C1 segment of cervical spinal cord (tissue), 14 donors: ENCODE results near the gene DUSP7.

Source experiments
- DNase-seq, 14 donors: peaks; one replicate each; lab custom pipeline; 2025; lab: John Stamatoyannopoulos, UW

The DUSP7 gene

GRCh38 chr3:52029053-52029452 is 27.3 kb downstream of the DUSP7 start:
- DNase-seq, result peak in 1 of 14 donors; percentile 56

GRCh38 chr3:52028572-52028971 is 27.8 kb downstream of the DUSP7 start:
- DNase-seq, result peak in 11 of 14 donors; percentile 28 to 93 (median 49)

GRCh38 chr3:52026041-52026440 is 30.3 kb downstream of the DUSP7 start:
- DNase-seq, result peak in 1 of 14 donors; percentile 52

GRCh38 chr3:52025453-52025852 is 30.9 kb downstream of the DUSP7 start:
- peak in 1 of 14 donors; percentile 46 for DNase-seq

- DNase-seq, result no peak
Measured at GRCh38 chr3:52024765-52025452, 31.5 kb downstream of the DUSP7 start.

- DNase-seq, result no peak
Measured at GRCh38 chr3:52023860-52024764, 32.3 kb downstream of the DUSP7 start.

GRCh38 chr3:52023101-52023770 is 33.1 kb downstream of the DUSP7 start:
- DNase-seq, result no peak

- no peak for DNase-seq
Measured at GRCh38 chr3:52022323-52023100, 33.9 kb downstream of the DUSP7 start.

GRCh38 chr3:52021489-52022268 is 34.7 kb downstream of the DUSP7 start:
- peak in 1 of 14 donors; percentile 17 for DNase-seq

- DNase-seq, result no peak
Measured at GRCh38 chr3:52020796-52021195, 35.6 kb downstream of the DUSP7 start.

- DNase-seq, result no peak
Measured at GRCh38 chr3:52019352-52020080, 36.9 kb downstream of the DUSP7 start.

GRCh38 chr3:52018319-52019000 is 37.9 kb downstream of the DUSP7 start:
- DNase-seq, result no peak

GRCh38 chr3:52017586-52017985 is 38.8 kb downstream of the DUSP7 start:
- DNase-seq, result peak in 1 of 14 donors; percentile 39

GRCh38 chr3:52015438-52016228 is 40.7 kb downstream of the DUSP7 start:
- peak in 1 of 14 donors; percentile 76 for DNase-seq

GRCh38 chr3:52014613-52015012 is 41.8 kb downstream of the DUSP7 start:
- DNase-seq, result no peak

GRCh38 chr3:52013802-52014598 is 42.4 kb downstream of the DUSP7 start:
- no peak for DNase-seq

- DNase-seq, result no peak
Measured at GRCh38 chr3:52012699-52013098, 43.7 kb downstream of the DUSP7 start.

GRCh38 chr3:52010431-52010830 is 45.9 kb downstream of the DUSP7 start:
- DNase-seq, result no peak
